Right lobe of liver (tissue), 6 donors: ENCODE results near the gene DTWD1. TPM values are rescaled to one million over a fixed set of nuclear protein-coding genes. Genes with fewer than 3 reads are reported as not detected.
A peak's percentile ranks its signal among the peaks of the same experiment; 100 is the strongest.

Source experiments
- ATAC-seq, 4 donors: fragments of 200-7000 bp; cut with Tn5 transposase; one replicate each; pipeline ENCODE4 v1.9.1; 2020; ENCODE audit warnings: mild to moderate bottlenecking in 4 of 4, moderate library complexity in 4 of 4
- DNase-seq, 3 donors: peaks; one replicate each; pipeline ENCODE4 v3.0.0-alpha.2; 2020
- H3K27ac ChIP-seq, 3 donors: fragments of 200-600 bp; one replicate each; pipeline ENCODE4 v1.8.0; 2022
- H3K27me3 ChIP-seq, 2 donors: fragments of 200-600 bp; one replicate each; pipeline ENCODE4 v1.8.0; 2022
- H3K36me3 ChIP-seq, 4 donors: fragments of 200-600 bp; sonication (generic) in 1 of 4; one replicate each; pipeline versions ENCODE4 v1.5.1 to v1.8.0; 2017 to 2022; ENCODE audit warnings: control low read depth in 1 of 4
- H3K4me1 ChIP-seq, 4 donors: fragments of 200-600 bp; sonication (generic) in 1 of 4; one replicate each; pipeline versions ENCODE4 v1.5.1 to v1.8.0; 2017 to 2022; ENCODE audit warnings: control low read depth in 1 of 4
- H3K4me3 ChIP-seq, 3 donors: fragments of 200-600 bp; one replicate each; pipeline ENCODE4 v1.8.0; 2022
- H3K9me3 ChIP-seq, 4 donors: fragments of 200-600 bp; sonication (generic) in 1 of 4; one replicate each; pipeline versions ENCODE4 v1.5.1 to v1.8.0; 2017 to 2022; ENCODE audit warnings: control low read depth in 1 of 4
- CTCF ChIP-seq, 4 donors: fragments of 200-600 bp in 3 of 4; fragments of 450-650 bp in 1 of 4; IDR thresholded peaks; one replicate each; pipeline versions ENCODE4 v1.5.1 to v1.8.0; 2016 to 2022; ENCODE audit warnings: antibody characterized with exemption in 4 of 4, mild to moderate bottlenecking in 2 of 4
- POLR2A ChIP-seq: fragments of 450-650 bp; IDR thresholded peaks from one replicate; pipeline ENCODE4 v1.6.1; 2017; ENCODE audit warnings: antibody characterized with exemption, mild to moderate bottlenecking
- WGBS: methylation state at CpG from one replicate; pipeline ENCODE4 v1.1.6; 2018; ENCODE audit warnings: low coverage, low lambda C conversion rate; ENCODE audit not compliant: insufficient coverage; ENCODE audit errors: missing lambda C conversion rate; 5-methylcytosine and 5-hydroxymethylcytosine counted together
- intact Hi-C, 2 donors: fragments of 100-400 bp; cut with DNase I; formaldehyde crosslinking; loops; one replicate each; pipeline versions ENCODE4 v1.11.2 to v1.14.1; 2022
- total RNA-seq, 6 experiments: library from RNA; depleted of rRNA in 2 of 6; stranded (reverse); fragments of >200 nt in 2 of 6; fragmentation: NEBNext Ultra II Directional in 3 of 6; extraction: Animal tissue kit (Norgen Biotek cat#: 25700) in 3 of 6; gene quantifications; one replicate each; pipeline versions ENCODE4 v1.1.0 to v1.2.4, GENCODE V29; 2016 to 2023
- donor health status: DM: no; HTN: yes; CAD: no.
- donor health status: DM: no; HTN: no; CAD: no.
- donor health status: DM: no; HTN: no; CAD: no.
- donor health status: DM: no; HTN: yes; CAD: no.
- donor health status: DM: no; HTN: yes; CAD: no.

The DTWD1 gene
- total RNA-seq, 6 experiments from 2014 or later = 7.5 to 11.7 (median 8.9) TPM

DNA sequence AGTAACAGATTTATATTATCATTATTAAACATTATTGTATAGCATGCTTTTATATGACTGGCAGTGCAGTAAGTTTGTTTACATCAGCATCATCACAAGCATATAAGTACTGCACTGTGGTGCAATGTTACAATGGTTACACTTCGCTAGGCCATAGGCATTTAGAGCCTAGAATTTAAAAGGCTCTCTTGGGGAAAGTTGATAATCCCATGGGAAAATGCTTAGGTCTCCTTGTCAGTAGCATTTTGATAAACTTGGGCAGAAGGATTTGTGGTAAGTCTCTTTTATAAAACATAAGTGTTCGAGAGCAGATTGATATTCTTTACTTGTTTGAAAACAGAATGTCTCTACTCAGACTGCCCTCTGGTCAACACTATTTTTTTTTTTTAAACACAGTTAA, 7.5 kb downstream of the DTWD1 start:
- no peak overlapping the region for H3K4me3 ChIP-seq
- no peak overlapping the region for H3K27ac ChIP-seq
- H3K4me1 ChIP-seq = no peaks in the 10 kb centered on the region
- no peak for DNase-seq
- TF ChIP-seq POLR2A (no peak), CTCF (IDR thresholded peaks at IDR 0.05) (no peak)
- no peak for ATAC-seq
- WGBS = 100% methylated on average over 2 of the region's 2 CpGs
- H3K9me3 ChIP-seq = peaks cover 0 to 2% (median 0%) of the 10 kb centered on the region in 4 donors
- intact Hi-C loops = no loop called here
- peaks cover 0 to 19% (median 1%) of the 10 kb centered on the region in 4 donors for H3K36me3 ChIP-seq
- no peaks in the 10 kb centered on the region for H3K27me3 ChIP-seq

GRCh38 chr15:49637857-49638256, 17.0 kb downstream of the DTWD1 start:
- intact Hi-C loops = no loop called here
- Histone ChIP-seq H3K9me3 (no peaks in the 10 kb centered on the region), H3K27ac (no peak overlapping the region), H3K27me3 (no peaks in the 10 kb centered on the region), H3K4me1 (no peaks in the 10 kb centered on the region), H3K4me3 (no peak overlapping the region), H3K36me3 (peaks cover 0 to 9% (median 0%) of the 10 kb centered on the region in 4 donors)
- ATAC-seq (no peak), DNase-seq (no peak)
- 91% methylated on average over 4 of the region's 4 CpGs for WGBS
- no peak for TF ChIP-seq CTCF (IDR thresholded peaks at IDR 0.05)
- no peak for TF ChIP-seq POLR2A

DNA sequence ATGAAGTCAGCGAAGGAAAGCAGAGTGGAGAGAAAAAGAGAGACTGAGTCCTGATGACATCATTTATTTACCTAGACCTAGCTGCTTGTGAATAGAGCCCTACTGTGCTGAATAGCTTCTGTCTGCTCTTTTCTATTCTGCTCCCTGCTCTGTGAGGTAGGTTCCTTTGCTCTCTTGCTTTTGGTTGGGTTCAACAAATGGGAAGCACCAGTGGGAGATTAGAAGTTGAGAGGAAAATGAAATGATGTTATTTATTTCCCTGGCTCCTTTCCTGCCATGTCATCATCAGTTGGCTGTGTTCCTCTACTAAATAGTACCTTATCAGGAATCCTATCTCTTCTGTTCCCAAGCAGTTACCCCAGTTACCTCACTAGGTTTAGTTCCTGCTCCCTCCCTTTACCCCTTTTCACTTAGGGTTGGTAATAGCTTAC, 23.5 kb downstream of the DTWD1 start:
- H3K36me3 ChIP-seq = no peaks in the 10 kb centered on the region
- TF ChIP-seq CTCF (IDR thresholded peaks at IDR 0.05) (no peak), POLR2A (no peak)
- peaks cover 0 to 14% (median 0%) of the 10 kb centered on the region in 4 donors for H3K4me1 ChIP-seq
- ATAC-seq = peak in 3 of 4 donors; percentile 60 to 88 (median 79)
- H3K9me3 ChIP-seq = no peaks in the 10 kb centered on the region
- intact Hi-C loops = no loop called here
- H3K27ac ChIP-seq = no peak overlapping the region
- DNase-seq = no peak
- no peaks in the 10 kb centered on the region for H3K27me3 ChIP-seq
- no peak overlapping the region for H3K4me3 ChIP-seq
- 67% methylated on average over 1 of the region's 1 CpG for WGBS

GRCh38 chr15:49645277-49645676, 24.4 kb downstream of the DTWD1 start:
- H3K9me3 ChIP-seq = no peaks in the 10 kb centered on the region
- no peak overlapping the region for H3K27ac ChIP-seq
- no peaks in the 10 kb centered on the region for H3K36me3 ChIP-seq
- intact Hi-C loops = no loop called here
- TF ChIP-seq CTCF (IDR thresholded peaks at IDR 0.05) (no peak), POLR2A (no peak)
- no peak overlapping the region for H3K4me3 ChIP-seq
- ATAC-seq = peak in 1 of 4 donors; percentile 39
- H3K4me1 ChIP-seq = peaks cover 0 to 14% (median 0%) of the 10 kb centered on the region in 4 donors
- no peak for DNase-seq
- H3K27me3 ChIP-seq = no peaks in the 10 kb centered on the region

DNA sequence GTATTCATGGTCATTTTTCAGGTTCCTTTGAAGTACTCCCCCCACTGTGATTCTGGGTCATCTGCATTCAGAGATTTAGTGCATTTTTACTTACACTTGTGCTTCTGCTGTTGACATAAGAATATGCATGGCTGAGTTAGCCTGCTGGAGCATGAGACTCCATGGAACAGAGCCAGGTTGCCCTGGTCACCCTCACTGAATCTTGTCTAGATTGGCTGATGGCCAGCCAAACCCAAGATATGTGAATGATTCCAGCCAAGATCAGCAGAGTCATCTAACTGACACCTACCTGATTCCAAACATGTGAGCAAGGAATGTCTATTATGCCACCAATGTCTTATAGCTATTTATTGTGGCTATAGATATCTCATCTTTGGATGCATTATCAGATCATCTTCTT, 25.1 kb downstream of the DTWD1 start:
- intact Hi-C loops = no loop called here
- no peaks in the 10 kb centered on the region for H3K9me3 ChIP-seq

More for the DNA sequence above, 25.1 kb downstream of the DTWD1 start:
- TF ChIP-seq CTCF (IDR thresholded peaks at IDR 0.05) (no peak), POLR2A (no peak)
- no peak for DNase-seq
- Histone ChIP-seq H3K4me1 (peaks cover 0 to 14% (median 0%) of the 10 kb centered on the region in 4 donors), H3K4me3 (no peak overlapping the region), H3K36me3 (no peaks in the 10 kb centered on the region), H3K27me3 (no peaks in the 10 kb centered on the region), H3K27ac (no peak overlapping the region)
- no peak for ATAC-seq
